ENCODE results near the gene DHX36. TPM values are rescaled to one million over a fixed set of nuclear protein-coding genes. Genes with fewer than 3 reads are reported as not detected.

The DHX36 gene
- total and polyA plus RNA-seq, 2 of the 4 experiments (the other 2 are of a cell fraction), result 27.1 to 30.2 TPM

DNA sequence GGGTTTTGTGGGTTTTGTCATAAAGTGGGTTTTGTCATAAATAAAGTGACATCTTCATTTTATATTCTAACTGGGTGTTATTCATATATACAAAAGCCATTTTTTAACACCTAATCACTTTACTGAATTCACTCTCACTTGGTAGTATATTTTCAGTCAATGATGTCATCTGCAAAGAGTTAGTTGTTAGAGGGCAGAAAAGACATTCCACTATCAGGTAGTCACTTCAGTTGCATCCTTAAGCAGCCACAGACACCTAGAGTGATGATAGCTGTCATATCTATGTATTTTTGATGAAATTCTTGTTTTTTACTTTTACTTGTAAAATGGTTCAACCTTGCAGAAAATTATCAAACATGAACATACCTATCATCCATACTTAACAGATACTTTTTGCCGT lies 89.0 kb downstream of the DHX36 start:
- no peak overlapping the region for H4K91ac ChIP-seq (ENCODE audit: insufficient read depth, low read depth, low read length)
- H2BK5ac ChIP-seq (ENCODE audit: low read depth, low read length, poor library complexity, severe bottlenecking), result no peak overlapping the region
- no peaks in the 10 kb centered on the region; the same call in 1 of the 2 replicates for H3K9me1 ChIP-seq (ENCODE audit: insufficient read depth, low read length)
- H3K4me2 ChIP-seq (ENCODE audit: low read depth, low read length), result no peak overlapping the region
- H3K4ac ChIP-seq (ENCODE audit: low read depth, low read length), result no peak overlapping the region
- H3K27me3 ChIP-seq (ENCODE audit: control insufficient read depth, insufficient read depth, low read length), result no peaks in the 10 kb centered on the region
- no peak overlapping the region for H2BK20ac ChIP-seq (ENCODE audit: low read depth, low read length)
- no peak overlapping the region for H3K18ac ChIP-seq (ENCODE audit: low read depth, low read length)
- intact Hi-C loops (cut with micrococcal nuclease) (no loop called here), in situ Hi-C loops (cut with MboI; ENCODE audit: low sequenced_read_pairs) (loop anchor here (25.0 kb wide), 1 partner anchor 1223 kb away; no protein-coding TSS in a partner anchor), dilution Hi-C loops (cut with HindIII; ENCODE audit: low sequenced_read_pairs, unreplicated experiment) (no loop called here)
- POLR2A ChIA-PET (ENCODE audit: unreplicated experiment), result no interaction called here
- H3K9me3 ChIP-seq (ENCODE audit: control insufficient read depth, insufficient read depth, low read length), result no peaks in the 10 kb centered on the region
- ATAC-seq (ENCODE audit: low read depth) (no peak; the same call in 1 of the 2 replicates), DNase-seq (peak; percentile 61)
- no peak overlapping the region for H2AFZ ChIP-seq (replicated peaks; ENCODE audit: low read length, poor library complexity)
- no peaks in the 10 kb centered on the region for H3K79me1 ChIP-seq (ENCODE audit: low read depth in 1 of 2, low read length in 2 of 2)
- no peaks in the 10 kb centered on the region for H3K36me3 ChIP-seq (ENCODE audit: control insufficient read depth, insufficient read depth, low read length)
- no peaks in the 10 kb centered on the region for H4K20me1 ChIP-seq (ENCODE audit: insufficient read depth, low read length)
- H3K14ac ChIP-seq (replicated peaks; ENCODE audit: low read depth, low read length), result no peak overlapping the region
- no TSS peak for BruUV-seq (replicated peaks)
- H4K5ac ChIP-seq (ENCODE audit: low read depth, low read length), result no peak overlapping the region
- CTCF ChIA-PET, result no interaction called here
- H3K27ac ChIP-seq (ENCODE audit: insufficient read depth, low read length), result no peak overlapping the region
- H2AK5ac ChIP-seq (ENCODE audit: low read depth, low read length), result no peak overlapping the region
- H2BK15ac ChIP-seq (ENCODE audit: low read depth, low read length), result no peak overlapping the region
- H3K9ac ChIP-seq (ENCODE audit: low read depth, low read length), result no peak overlapping the region
- no peak overlapping the region for H3K23ac ChIP-seq (ENCODE audit: low read depth, low read length)
- H3K56ac ChIP-seq (ENCODE audit: extremely low read depth, insufficient read depth, low read length), result no peak overlapping the region
- no peak for TF ChIP-seq CHD1 (IDR thresholded peaks at IDR 0.05; ENCODE audit: low read depth, low read length)
- no peak for TF ChIP-seq BHLHE40 (IDR thresholded peaks at IDR 0.05; ENCODE audit: low read depth, low read length)
- no peak for TF ChIP-seq FOS (IDR thresholded peaks at IDR 0.05; ENCODE audit: low read depth, low read length)
- no peak for TF ChIP-seq NFE2L2 (IDR thresholded peaks at IDR 0.05; ENCODE audit: low read depth, low read length)
- no peak for TF ChIP-seq CEBPB (IDR thresholded peaks at IDR 0.05; ENCODE audit: low read depth, low read length)
- TF ChIP-seq MXI1 (IDR thresholded peaks at IDR 0.05; ENCODE audit: borderline replicate concordance, low read depth, low read length), result no peak
- TF ChIP-seq POLR2A (IDR thresholded peaks at IDR 0.05; ENCODE audit: low read depth, low read length), result no peak
- TF ChIP-seq RFX5 (IDR thresholded peaks at IDR 0.05; ENCODE audit: low read depth, low read length), result no peak
- no peak for TF ChIP-seq SMC3 (IDR thresholded peaks at IDR 0.05; ENCODE audit: low read depth, low read length)
- no peak for TF ChIP-seq RCOR1 (IDR thresholded peaks at IDR 0.05; ENCODE audit: insufficient replicate concordance, low read length)
- no peak for TF ChIP-seq MAFK (IDR thresholded peaks at IDR 0.05; ENCODE audit: low read depth, low read length)
- H3K4me3 ChIP-seq (ENCODE audit: insufficient read depth, low read depth, low read length), result no peak overlapping the region
- no peak overlapping the region for H2BK120ac ChIP-seq (ENCODE audit: low read depth, low read length)
- no peaks in the 10 kb centered on the region for H3K4me1 ChIP-seq (ENCODE audit: control insufficient read depth, insufficient read depth, low read length)
- H4K8ac ChIP-seq (ENCODE audit: low read depth in 2 of 2, low read length in 2 of 2), result no peak overlapping the region
- no CpG with 5 or more reads among the region's 1 CpG for WGBS, 2 experiments (ENCODE audit: extremely low coverage in 2 of 2, insufficient read length in 1 of 2)
- H2AK9ac ChIP-seq (replicated peaks; ENCODE audit: low read depth, low read length, poor library complexity), result no peak overlapping the region

All from IMR-90 (cell line).